MG63 (cell line): ENCODE data around the gene GLB1L3. TPM values are rescaled to one million over a fixed set of nuclear protein-coding genes. Genes with fewer than 3 reads are reported as not detected.
A peak's percentile ranks its signal among the peaks of the same experiment; 100 is the strongest.
"Not testable (repeated sequence)": the region's sequence is repeated elsewhere in the genome, so short reads cannot be mapped to it uniquely, and the experiment has no call there.

Experiments
- DNase-seq: peaks from one replicate; pipeline ENCODE4 v3.0.0-alpha.2; 2020
- H3K27me3 ChIP-seq: fragments of 250-450 bp; sonication (Bioruptor Pico); 2 replicates; pipeline ENCODE4 v1.5.1; 2020; ENCODE audit warnings: mild to moderate bottlenecking, moderate library complexity
- H3K36me3 ChIP-seq: fragments of 250-450 bp; sonication (Bioruptor Pico); 2 replicates; pipeline ENCODE4 v1.5.1; 2020; ENCODE audit warnings: mild to moderate bottlenecking, moderate library complexity
- H3K4me3 ChIP-seq: fragments of 250-450 bp; sonication (Bioruptor Pico); 2 replicates; pipeline ENCODE4 v1.5.1; 2020; ENCODE audit warnings: mild to moderate bottlenecking, moderate library complexity
- H3K9me3 ChIP-seq: fragments of 250-450 bp; sonication (Bioruptor Pico); 2 replicates; pipeline ENCODE4 v1.5.1; 2020; ENCODE audit warnings: mild to moderate bottlenecking, moderate library complexity
- total RNA-seq: library from RNA; depleted of rRNA; stranded (reverse); fragments of >200 nt; shearing (Covaris generic); gene quantifications from 2 replicates; pipeline ENCODE4 v1.2.3, GENCODE V29; 2014; ENCODE audit warnings: low replicate concordance

GLB1L3 gene
- total RNA-seq, 1 experiment from 2014 or later, result not detected

GRCh38 chr11:134266440-134266839 lies 9.7 kb upstream of the GLB1L3 start:
- Histone ChIP-seq H3K9me3 (no peaks in the 10 kb centered on the region), H3K36me3 (no peaks in the 10 kb centered on the region; the same call in 1 of the 2 replicates), H3K4me3 (no peak overlapping the region), H3K27me3 (no peaks in the 10 kb centered on the region)
- DNase-seq, result no peak

- no peaks in the 10 kb centered on the region for H3K27me3 ChIP-seq
- no peak overlapping the region for H3K4me3 ChIP-seq
- no peaks in the 10 kb centered on the region; the same call in 1 of the 2 replicates for H3K36me3 ChIP-seq
- no peak for DNase-seq
- no peaks in the 10 kb centered on the region for H3K9me3 ChIP-seq
Observed at GRCh38 chr11:134266841-134267251, 9.3 kb upstream of the GLB1L3 start.

- H3K27me3 ChIP-seq, result no peaks in the 10 kb centered on the region; the same call in 1 of the 2 replicates
- no peaks in the 10 kb centered on the region; the same call in 1 of the 2 replicates for H3K36me3 ChIP-seq
- no peak for DNase-seq
- no peak overlapping the region for H3K4me3 ChIP-seq
- no peaks in the 10 kb centered on the region for H3K9me3 ChIP-seq
Observed at GRCh38 chr11:134267461-134267860, 8.7 kb upstream of the GLB1L3 start.

- no peak overlapping the region for H3K4me3 ChIP-seq
Observed at GRCh38 chr11:134267966-134268365, 8.2 kb upstream of the GLB1L3 start.

GRCh38 chr11:134270250-134270714 lies 5.9 kb upstream of the GLB1L3 start:
- Histone ChIP-seq H3K27me3 (peaks cover 11% of the 10 kb centered on the region), H3K4me3 (no peak overlapping the region), H3K36me3 (no peaks in the 10 kb centered on the region), H3K9me3 (no peaks in the 10 kb centered on the region)
- DNase-seq, result no peak

More at GRCh38 chr11:134267966-134268365, 8.2 kb upstream of the GLB1L3 start:
- Histone ChIP-seq H3K27me3 (no peaks in the 10 kb centered on the region; the same call in 1 of the 2 replicates), H3K36me3 (no peaks in the 10 kb centered on the region; the same call in 1 of the 2 replicates), H3K9me3 (no peaks in the 10 kb centered on the region)
- no peak for DNase-seq

GRCh38 chr11:134271978-134272377 lies 4.2 kb upstream of the GLB1L3 start:
- Histone ChIP-seq H3K27me3 (peaks cover 26% of the 10 kb centered on the region), H3K36me3 (no peaks in the 10 kb centered on the region), H3K9me3 (no peaks in the 10 kb centered on the region), H3K4me3 (no peak overlapping the region)
- no peak for DNase-seq

GRCh38 chr11:134272381-134273316 lies 3.5 kb upstream of the GLB1L3 start:
- no peaks in the 10 kb centered on the region for H3K36me3 ChIP-seq
- no peaks in the 10 kb centered on the region for H3K9me3 ChIP-seq
- no peak for DNase-seq

GRCh38 chr11:134273317-134273712 lies 2.9 kb upstream of the GLB1L3 start:
- Histone ChIP-seq H3K36me3 (no peaks in the 10 kb centered on the region), H3K9me3 (no peaks in the 10 kb centered on the region), H3K27me3 (peaks cover 29% of the 10 kb centered on the region), H3K4me3 (no peak overlapping the region)
- DNase-seq, result no peak

More at GRCh38 chr11:134272381-134273316, 3.5 kb upstream of the GLB1L3 start:
- peaks cover 29% of the 10 kb centered on the region for H3K27me3 ChIP-seq
- no peak overlapping the region for H3K4me3 ChIP-seq

GRCh38 chr11:134275188-134275533 lies 1.0 kb upstream of the GLB1L3 start:
- no peak for DNase-seq
- Histone ChIP-seq H3K36me3 (no peaks in the 10 kb centered on the region), H3K9me3 (no peaks in the 10 kb centered on the region), H3K27me3 (peaks cover 29% of the 10 kb centered on the region), H3K4me3 (no peak overlapping the region)

GRCh38 chr11:134276396-134277182 lies 410 bp downstream of the GLB1L3 start:
- Histone ChIP-seq H3K4me3 (peak overlapping the region; percentile 24), H3K27me3 (peaks cover 29% of the 10 kb centered on the region), H3K36me3 (no peaks in the 10 kb centered on the region), H3K9me3 (no peaks in the 10 kb centered on the region)
- no peak for DNase-seq

- peaks cover 29% of the 10 kb centered on the region for H3K27me3 ChIP-seq
- H3K9me3 ChIP-seq, result no peaks in the 10 kb centered on the region
- no peaks in the 10 kb centered on the region for H3K36me3 ChIP-seq
- H3K4me3 ChIP-seq, result no peak overlapping the region
- no peak for DNase-seq
Observed at GRCh38 chr11:134277183-134278001, 1.2 kb downstream of the GLB1L3 start.

GRCh38 chr11:134278356-134278755 lies 2.2 kb downstream of the GLB1L3 start:
- Histone ChIP-seq H3K4me3 (no peak overlapping the region), H3K36me3 (no peaks in the 10 kb centered on the region), H3K9me3 (no peaks in the 10 kb centered on the region), H3K27me3 (peaks cover 29% of the 10 kb centered on the region)
- no peak for DNase-seq

GRCh38 chr11:134281635-134282034 lies 5.5 kb downstream of the GLB1L3 start:
- not testable (repeated sequence) for H3K9me3 ChIP-seq, H3K4me3 ChIP-seq, DNase-seq, H3K36me3 ChIP-seq, H3K27me3 ChIP-seq

- peak; percentile 47 for DNase-seq
- Histone ChIP-seq H3K4me3 (no peak overlapping the region), H3K9me3 (no peaks in the 10 kb centered on the region)
Observed at GRCh38 chr11:134282121-134283045, 6.2 kb downstream of the GLB1L3 start.

GRCh38 chr11:134283461-134284230 lies 7.5 kb downstream of the GLB1L3 start:
- Histone ChIP-seq H3K27me3 (no peaks in the 10 kb centered on the region), H3K9me3 (no peaks in the 10 kb centered on the region), H3K36me3 (no peaks in the 10 kb centered on the region), H3K4me3 (no peak overlapping the region)
- DNase-seq, result no peak

More at GRCh38 chr11:134282121-134283045, 6.2 kb downstream of the GLB1L3 start:
- no peaks in the 10 kb centered on the region for H3K27me3 ChIP-seq
- H3K36me3 ChIP-seq, result no peaks in the 10 kb centered on the region
